CD4-positive, alpha-beta T cell treated with Interleukin-17A for 1 hour (primary cell): ENCODE measurements around the gene RASSF4.
A peak's percentile ranks its signal among the peaks of the same experiment; 100 is the strongest.

Source experiments
- DNase-seq: peaks from one replicate; pipeline ENCODE4 v3.0.0-alpha.2; 2020

Gene RASSF4

GRCh38 chr10:44928462-44928861 lies 31.1 kb upstream of the RASSF4 start:
- no peak for DNase-seq

- no peak for DNase-seq
Observed at GRCh38 chr10:44929356-44930255, 30.0 kb upstream of the RASSF4 start.

GRCh38 chr10:44930904-44931620 lies 28.5 kb upstream of the RASSF4 start:
- no peak for DNase-seq

- DNase-seq = no peak
Observed at GRCh38 chr10:44931621-44932516, 27.7 kb upstream of the RASSF4 start.

GRCh38 chr10:44932517-44933450 lies 26.8 kb upstream of the RASSF4 start:
- peak; percentile 82 for DNase-seq

GRCh38 chr10:44933451-44934321 lies 25.9 kb upstream of the RASSF4 start:
- DNase-seq = no peak

GRCh38 chr10:44934416-44935200 lies 25.0 kb upstream of the RASSF4 start:
- DNase-seq = no peak

DNA sequence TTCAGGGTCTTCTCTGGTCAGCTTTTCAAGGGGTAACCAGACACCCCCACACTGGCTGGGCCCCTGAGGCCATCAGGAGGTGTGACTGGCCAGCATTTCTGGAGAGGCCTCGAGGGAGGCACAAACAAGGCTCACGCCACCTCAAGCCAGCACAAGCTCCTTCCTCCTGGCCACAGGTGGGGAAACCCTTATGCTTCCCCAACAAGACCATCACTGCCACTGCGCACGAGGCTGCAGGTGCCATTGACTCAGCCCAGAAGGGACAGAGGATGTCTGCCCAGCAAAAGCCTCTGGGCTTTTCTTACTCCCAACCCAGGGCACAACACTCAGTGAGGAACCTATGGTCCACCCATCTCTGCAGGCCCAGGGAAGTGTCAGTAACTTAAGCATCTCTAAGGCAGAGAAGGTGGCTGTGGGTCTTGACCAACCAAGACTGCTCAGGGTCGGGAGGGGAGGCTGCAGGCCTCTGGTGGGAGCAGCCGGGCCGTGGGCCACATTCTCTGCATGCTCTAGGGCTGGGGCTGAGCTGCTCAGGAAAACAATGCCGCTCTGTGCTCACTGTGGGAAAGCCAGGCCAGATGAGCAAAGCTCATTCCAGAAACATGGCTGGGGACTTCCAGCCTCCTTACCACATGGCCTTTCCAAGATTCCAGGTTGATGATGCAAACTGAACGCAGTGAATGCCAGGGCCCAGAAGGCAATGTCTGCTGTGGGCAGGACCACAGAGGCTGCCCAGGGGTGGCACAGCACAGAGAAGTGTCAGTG lies 24.2 kb upstream of the RASSF4 start:
- DNase-seq = no peak

- no peak for DNase-seq
Observed at GRCh38 chr10:44935966-44936295, 23.7 kb upstream of the RASSF4 start.

DNA sequence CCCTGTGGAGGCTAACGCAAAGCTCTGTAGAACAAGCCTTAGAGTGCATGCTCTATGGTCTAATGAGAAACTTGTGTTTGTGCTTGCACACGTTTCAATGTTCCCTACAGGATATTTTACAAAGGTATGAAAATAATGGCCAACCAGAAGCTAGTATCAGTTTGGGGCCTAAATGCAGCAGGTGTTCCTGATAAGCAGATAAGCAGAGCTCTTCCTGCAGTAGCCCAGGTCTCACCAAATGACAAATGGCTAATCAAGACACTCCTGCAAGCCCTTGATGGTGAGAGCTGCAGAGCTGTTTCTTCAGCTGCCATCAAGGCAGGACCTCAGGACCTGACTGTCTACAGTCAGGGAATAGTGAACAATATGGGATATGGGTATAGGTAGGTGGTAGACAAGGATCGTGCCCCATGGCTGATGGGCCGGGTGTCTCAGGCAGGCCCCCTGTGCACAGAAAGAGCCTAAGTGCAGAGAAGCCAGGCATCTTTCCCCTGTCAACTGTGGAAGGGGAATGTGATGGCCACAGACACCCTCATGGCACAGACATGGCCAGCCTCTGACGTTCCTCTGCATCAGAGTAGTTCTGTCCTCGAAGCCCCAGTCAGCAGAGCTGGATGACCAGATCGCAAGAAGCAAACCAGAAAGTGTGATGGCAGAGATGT lies 23.2 kb upstream of the RASSF4 start:
- DNase-seq = no peak

GRCh38 chr10:44937196-44938005 lies 22.2 kb upstream of the RASSF4 start:
- DNase-seq = no peak

DNA sequence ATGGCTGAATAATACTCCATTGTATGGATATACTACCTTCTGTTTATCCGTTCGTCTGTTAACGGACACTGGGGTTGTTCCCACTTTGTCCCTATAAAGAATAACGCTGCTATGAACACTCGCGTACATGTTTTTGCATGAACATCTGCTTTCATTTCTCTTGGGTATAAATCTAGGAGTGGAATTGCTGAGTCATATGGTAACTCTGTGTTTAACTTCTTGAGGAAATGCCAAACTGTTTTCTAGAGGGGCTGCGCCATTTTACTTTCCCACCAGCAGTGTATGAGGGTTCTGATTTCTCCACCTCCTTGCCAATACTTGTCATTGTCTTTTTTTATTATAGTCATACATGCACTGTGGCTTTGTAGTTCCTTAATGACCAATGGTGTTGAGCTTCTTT lies 20.6 kb upstream of the RASSF4 start:
- no peak for DNase-seq

DNA sequence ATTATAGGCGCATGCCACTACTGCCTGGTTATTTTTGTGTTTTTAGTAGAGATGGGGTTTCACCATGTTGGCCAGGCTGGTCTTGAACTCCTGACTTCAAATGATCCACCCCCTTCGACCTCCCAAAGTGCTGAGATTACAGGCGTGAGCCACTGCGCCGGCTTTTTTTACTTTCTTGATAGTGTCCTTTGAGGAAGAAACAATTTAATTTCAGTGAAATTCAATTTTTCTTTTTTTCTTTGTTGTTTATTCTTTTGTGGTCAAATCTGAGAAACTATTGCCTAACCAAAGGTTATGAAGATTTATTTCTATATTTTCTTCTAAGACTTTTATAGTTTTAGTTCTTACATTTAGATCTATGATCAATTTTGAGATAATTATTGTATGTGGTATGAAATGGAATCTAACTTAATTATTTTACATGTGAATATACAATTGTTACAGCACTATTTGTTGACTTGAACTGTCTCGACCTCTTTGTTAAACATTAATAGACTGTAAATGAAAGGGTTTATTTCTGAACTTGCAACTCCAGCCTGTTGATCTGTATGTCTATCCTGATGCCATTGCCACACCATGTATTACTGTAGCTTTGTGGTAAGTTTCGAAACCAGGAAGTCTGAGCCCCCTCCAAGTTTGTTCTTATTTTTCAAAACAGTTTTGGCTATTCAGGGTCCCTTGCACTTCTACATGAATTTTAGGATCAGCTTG lies 19.8 kb upstream of the RASSF4 start:
- DNase-seq = no peak

- no peak for DNase-seq
Observed at GRCh38 chr10:44944354-44944753, 15.2 kb upstream of the RASSF4 start.

GRCh38 chr10:44946205-44946604 lies 13.4 kb upstream of the RASSF4 start:
- DNase-seq = no peak

- no peak for DNase-seq
Observed at GRCh38 chr10:44947371-44948152, 12.0 kb upstream of the RASSF4 start.
